HEK293 (cell line): ENCODE measurements around the gene CALCOCO1.

Experiments used
- CTCF ChIA-PET: fragments of 350-600 bp; formaldehyde crosslinking; extraction: SDS; loops from one replicate; lab custom pipeline; 2021; ENCODE audit warnings: antibody characterized with exemption; lab: Yijun Ruan, JAX
- POLR2A ChIA-PET: fragments of 300-600 bp; formaldehyde crosslinking; extraction: SDS; loops from one replicate; lab custom pipeline; 2020; ENCODE audit warnings: antibody characterized with exemption, inconsistent platforms; lab: Yijun Ruan, JAX
- H3K27ac ChIP-seq: fragments of 200-500 bp; sonication (Bioruptor generic); 2 replicates; pipeline ENCODE4 v1.5.1; 2014; ENCODE audit warnings: low read depth, low read length, control low read depth, inconsistent platforms; ENCODE audit errors: extremely low read depth
- H3K36me3 ChIP-seq, 2 experiments: fragments of 200-500 bp in 1 of 2; sonication (Bioruptor generic) in 1 of 2; 1 replicate in 1 of 2; 2 replicates in 1 of 2; pipeline ENCODE4 v1.5.1; 2014 to 2017; ENCODE audit warnings: inconsistent platforms in 2 of 2, low read length in 2 of 2; ENCODE audit not compliant: control insufficient read depth in 2 of 2, insufficient read depth in 1 of 2
- H3K4me1 ChIP-seq: fragments of 200-500 bp; sonication (Bioruptor generic); 2 replicates; pipeline ENCODE4 v1.5.1; 2014; ENCODE audit warnings: mild to moderate bottlenecking, low read length, inconsistent platforms; ENCODE audit not compliant: control insufficient read depth, insufficient read depth
- H3K4me3 ChIP-seq: 2 replicates; pipeline ENCODE4 v1.5.1; 2011; ENCODE audit warnings: low read depth, mild to moderate bottlenecking, control low read depth, low read length, moderate library complexity
- H3K9me3 ChIP-seq: fragments of 200-500 bp; sonication (Bioruptor generic); 2 replicates; pipeline ENCODE4 v1.5.1; 2014; ENCODE audit warnings: low read depth, low read length, inconsistent platforms; ENCODE audit not compliant: control insufficient read depth, insufficient read depth
- FEZF1 ChIP-seq: fragments of 450-650 bp; formaldehyde crosslinking; IDR thresholded peaks from 2 replicates; pipeline ENCODE4 v1.5.1; 2016; ENCODE audit warnings: missing biosample characterization, missing genetic modification characterization
- PRDM1 ChIP-seq: fragments of 450-650 bp; formaldehyde crosslinking; IDR thresholded peaks from 2 replicates; pipeline ENCODE4; 2016; ENCODE audit warnings: missing biosample characterization, missing genetic modification characterization
- TCF7L2 ChIP-seq: IDR thresholded peaks from 2 replicates; pipeline ENCODE4 v1.6.1; 2011; ENCODE audit warnings: low read depth, mild to moderate bottlenecking, inconsistent platforms, low read length, moderate library complexity, borderline replicate concordance
- ZBTB49 ChIP-seq: fragments of 450-650 bp; formaldehyde crosslinking; IDR thresholded peaks from 2 replicates; pipeline ENCODE4 v1.5.1; 2016; ENCODE audit warnings: missing biosample characterization, missing genetic modification characterization, low read depth
- ZFP3 ChIP-seq: fragments of 450-650 bp; formaldehyde crosslinking; IDR thresholded peaks from 2 replicates; pipeline ENCODE4 v1.5.1; 2016; ENCODE audit warnings: low read depth, missing biosample characterization, missing genetic modification characterization
- ZNF140 ChIP-seq: fragments of 450-650 bp; formaldehyde crosslinking; IDR thresholded peaks from 2 replicates; pipeline ENCODE4 v1.5.1; 2016; ENCODE audit warnings: missing biosample characterization, missing genetic modification characterization
- ZNF148 ChIP-seq: fragments of 450-650 bp; formaldehyde crosslinking; IDR thresholded peaks from 2 replicates; pipeline ENCODE4 v1.5.0; 2017; ENCODE audit warnings: missing biosample characterization, missing genetic modification characterization, borderline replicate concordance
- ZNF223 ChIP-seq: fragments of 450-650 bp; formaldehyde crosslinking; IDR thresholded peaks from 2 replicates; pipeline ENCODE4 v1.5.1; 2016; ENCODE audit warnings: missing biosample characterization, missing genetic modification characterization
- ZNF24 ChIP-seq: fragments of 450-650 bp; formaldehyde crosslinking; IDR thresholded peaks from 2 replicates; pipeline ENCODE4 v1.5.1; 2016; ENCODE audit warnings: missing biosample characterization, missing genetic modification characterization
- ZNF280D ChIP-seq: fragments of 450-650 bp; formaldehyde crosslinking; IDR thresholded peaks from 2 replicates; pipeline ENCODE4 v1.5.1; 2016; ENCODE audit warnings: missing biosample characterization, missing genetic modification characterization
- ZNF302 ChIP-seq: fragments of 450-650 bp; formaldehyde crosslinking; IDR thresholded peaks from 2 replicates; pipeline ENCODE4 v1.5.1; 2016; ENCODE audit warnings: missing biosample characterization, missing genetic modification characterization, low read depth
- ZNF391 ChIP-seq: fragments of 450-650 bp; formaldehyde crosslinking; IDR thresholded peaks from 2 replicates; pipeline ENCODE4 v1.5.1; 2016; ENCODE audit warnings: low read depth, missing biosample characterization, missing genetic modification characterization, borderline replicate concordance
- ZNF48 ChIP-seq: fragments of 450-650 bp; formaldehyde crosslinking; IDR thresholded peaks from 2 replicates; pipeline ENCODE4 v1.5.1; 2016; ENCODE audit warnings: missing biosample characterization, missing genetic modification characterization
- ZNF544 ChIP-seq: fragments of 450-650 bp; formaldehyde crosslinking; IDR thresholded peaks from 2 replicates; pipeline ENCODE4 v1.5.0; 2017; ENCODE audit warnings: missing biosample characterization, missing genetic modification characterization
- ZNF555 ChIP-seq: fragments of 450-650 bp; formaldehyde crosslinking; conservative IDR thresholded peaks from 2 replicates; pipeline ENCODE4 v1.5.1; 2017; ENCODE audit warnings: missing biosample characterization, mild to moderate bottlenecking, missing genetic modification characterization, inconsistent platforms
- ZNF561 ChIP-seq: fragments of 450-650 bp; IDR thresholded peaks from 2 replicates; pipeline ENCODE4 v1.5.1; 2018; ENCODE audit warnings: missing biosample characterization, missing genetic modification characterization, borderline replicate concordance
- ZNF645 ChIP-seq: fragments of 450-650 bp; formaldehyde crosslinking; IDR thresholded peaks from 2 replicates; pipeline ENCODE4; 2016; ENCODE audit warnings: missing biosample characterization, missing genetic modification characterization
- ZNF792 ChIP-seq: fragments of 450-650 bp; formaldehyde crosslinking; IDR thresholded peaks from 2 replicates; pipeline ENCODE4 v1.5.1; 2016; ENCODE audit warnings: missing biosample characterization, missing genetic modification characterization
- ZSCAN4 ChIP-seq: fragments of 450-650 bp; formaldehyde crosslinking; IDR thresholded peaks from 2 replicates; pipeline ENCODE4 v1.5.1; 2017; ENCODE audit warnings: missing biosample characterization, missing genetic modification characterization

Gene CALCOCO1

GRCh38 chr12:53766881-53767280, 39.6 kb upstream of the CALCOCO1 start:
- Histone ChIP-seq H3K4me3 (no peak overlapping the region), H3K27ac (no peak overlapping the region), H3K36me3 (no peaks in the 10 kb centered on the region), H3K9me3 (no peaks in the 10 kb centered on the region), H3K4me1 (peaks cover 3% of the 10 kb centered on the region)
- ChIA-PET POLR2A (no interaction called here), CTCF (interaction anchor here (0.9 to 3.0 kb wide), 5 partner anchors 10 to 448 kb away, joined by 4 to 26 read pairs (median 8); no protein-coding TSS in a partner anchor)
- TF ChIP-seq ZNF24 (tag by site-specific recombination) (no peak), ZFP3 (tag by site-specific recombination) (no peak), ZNF148 (tag by site-specific recombination) (no peak), FEZF1 (tag by site-specific recombination) (no peak), ZNF302 (tag by site-specific recombination) (no peak), ZSCAN4 (tag by site-specific recombination) (no peak), ZNF223 (tag by site-specific recombination) (no peak), ZNF544 (tag by site-specific recombination) (no peak), ZNF555 (no peak), PRDM1 (tag by site-specific recombination) (no peak), ZNF391 (tag by site-specific recombination) (no peak), ZNF48 (no peak), ZNF140 (no peak), ZNF645 (no peak), ZNF792 (tag by site-specific recombination) (no peak), ZNF561 (tag by site-specific recombination) (no peak), TCF7L2 (no peak), ZBTB49 (tag by site-specific recombination) (no peak), ZNF280D (tag by site-specific recombination) (no peak)
